SK-N-SH (cell line): ENCODE data around the gene ZNF407. TPM values are rescaled to one million over a fixed set of nuclear protein-coding genes. Genes with fewer than 3 reads are reported as not detected.

Experiments used
- CTCF ChIA-PET: fragments of 300-600, 350-600 bp; formaldehyde crosslinking; extraction: SDS; loops from one replicate; lab custom pipeline; 2021; lab: Yijun Ruan, JAX
- POLR2A ChIA-PET: fragments of 350-600 bp; sonication (Branson Sonifier 250); formaldehyde crosslinking; extraction: SDS; loops from one replicate; lab custom pipeline; 2020; ENCODE audit warnings: antibody characterized with exemption, inconsistent platforms; lab: Yijun Ruan, JAX
- DNase-seq: peaks from one replicate; pipeline ENCODE4 v3.0.0; 2012
- H2AFZ ChIP-seq: fragments of 200-600 bp; sonication (generic); 2 replicates; pipeline ENCODE4 v1.8.1; 2016; ENCODE audit warnings: antibody characterized with exemption, mild to moderate bottlenecking, low read depth
- H3F3A ChIP-seq: fragments of 200-600 bp; sonication (generic); replicated peaks from 2 replicates; pipeline ENCODE3; 2016; ENCODE audit warnings: antibody characterized with exemption, mild to moderate bottlenecking; ENCODE audit not compliant: insufficient read depth
- H3K27ac ChIP-seq, 2 experiments: fragments of 200-500 bp in 1 of 2; fragments of 200-600 bp in 1 of 2; sonication (Bioruptor generic) in 1 of 2; sonication (generic), shearing (Covaris generic) in 1 of 2; 2 replicates each; pipeline versions ENCODE4 v1.5.1 to v1.6.1; 2014 to 2016; ENCODE audit warnings: low read depth in 2 of 2, inconsistent platforms in 1 of 2, low read length in 1 of 2, mild to moderate bottlenecking in 1 of 2, mixed read lengths in 1 of 2
- H3K27me3 ChIP-seq: fragments of 200-600 bp; sonication (generic), shearing (Covaris generic); 2 replicates; pipeline ENCODE4 v1.6.1; 2016; ENCODE audit warnings: mixed run types; ENCODE audit not compliant: insufficient read depth
- H3K36me3 ChIP-seq, 2 experiments: fragments of 200-500 bp in 1 of 2; fragments of 200-600 bp in 1 of 2; sonication (Bioruptor generic) in 1 of 2; sonication (generic) in 1 of 2; replicated peaks in 1 of 2; 2 replicates each; pipeline versions ENCODE3 to v1.5.1; 2014 to 2016; ENCODE audit warnings: low read length in 1 of 2, mild to moderate bottlenecking in 1 of 2; ENCODE audit not compliant: insufficient read depth in 2 of 2, control insufficient read depth in 1 of 2
- H3K4me1 ChIP-seq, 2 experiments: fragments of 200-500 bp in 1 of 2; fragments of 200-600 bp in 1 of 2; sonication (Bioruptor generic) in 1 of 2; sonication (generic), shearing (Covaris generic) in 1 of 2; 2 replicates each; pipeline versions ENCODE4 v1.5.1 to v1.6.1; 2014 to 2016; ENCODE audit warnings: low read depth in 1 of 2, low read length in 1 of 2, mixed run types in 1 of 2; ENCODE audit not compliant: insufficient read depth in 2 of 2, control insufficient read depth in 1 of 2
- H3K4me2 ChIP-seq: fragments of 200-600 bp; sonication (generic), shearing (Covaris generic); 2 replicates; pipeline ENCODE4 v1.6.1; 2017; ENCODE audit warnings: mixed run types
- H3K4me3 ChIP-seq, 2 experiments: fragments of 200-500 bp in 1 of 2; fragments of 200-600 bp in 1 of 2; sonication (Bioruptor generic) in 1 of 2; sonication (generic), shearing (Covaris generic) in 1 of 2; 2 replicates each; pipeline versions ENCODE4 v1.5.1 to v1.8.1; 2014 to 2016; ENCODE audit warnings: low read depth in 2 of 2, inconsistent platforms in 1 of 2, low read length in 1 of 2, mild to moderate bottlenecking in 1 of 2, mixed read lengths in 1 of 2, moderate library complexity in 1 of 2
- H3K79me2 ChIP-seq: fragments of 200-600 bp; sonication (generic); 2 replicates; pipeline ENCODE4 v1.8.1; 2017; ENCODE audit warnings: mild to moderate bottlenecking; ENCODE audit not compliant: insufficient read depth
- H3K9ac ChIP-seq: fragments of 200-600 bp; sonication (generic); 2 replicates; pipeline ENCODE4 v1.6.1; 2017; ENCODE audit warnings: mixed run types
- H3K9me2 ChIP-seq: fragments of 200-600 bp; sonication (generic); 2 replicates; pipeline ENCODE4 v1.6.1; 2017; ENCODE audit warnings: mixed run types
- H3K9me3 ChIP-seq: fragments of 200-600 bp; sonication (generic); 2 replicates; pipeline ENCODE4 v1.6.1; 2017; ENCODE audit warnings: mixed run types, mild to moderate bottlenecking, moderate library complexity
- H4K20me1 ChIP-seq: fragments of 200-600 bp; sonication (generic); 2 replicates; pipeline ENCODE4 v1.6.1; 2017; ENCODE audit warnings: mild to moderate bottlenecking, mixed run types; ENCODE audit not compliant: insufficient read depth
- CTCF ChIP-seq: fragments of 200-600 bp; sonication (generic); IDR thresholded peaks from 2 replicates; pipeline ENCODE4 v1.6.1; 2017; ENCODE audit warnings: antibody characterized with exemption, mild to moderate bottlenecking, moderate library complexity
- EZH2phosphoT487 ChIP-seq: fragments of 200-600 bp; sonication (generic); IDR thresholded peaks from 2 replicates; pipeline ENCODE4 v1.6.1; 2017; ENCODE audit warnings: low read depth, mixed run types, mild to moderate bottlenecking, antibody characterized with exemption, moderate library complexity, borderline replicate concordance
- IRF3 ChIP-seq: fragments of 150-350 bp; IDR thresholded peaks from 2 replicates; pipeline ENCODE4 v1.6.1; 2016; ENCODE audit warnings: mild to moderate bottlenecking, low read depth, low read length
- JUND ChIP-seq: IDR thresholded peaks from 2 replicates; pipeline ENCODE4 v1.4.0; 2012
- MXI1 ChIP-seq: IDR thresholded peaks from 2 replicates; pipeline ENCODE4 v1.6.1; 2012; ENCODE audit warnings: mild to moderate bottlenecking, low read depth, low read length, improper control_type of control experiment
- POLR2AphosphoS5 ChIP-seq: IDR thresholded peaks from 2 replicates; pipeline ENCODE4 v1.6.1; 2012; ENCODE audit warnings: low read depth, low read length
- RFX5 ChIP-seq: IDR thresholded peaks from 2 replicates; pipeline ENCODE4 v1.6.1; 2012; ENCODE audit warnings: mild to moderate bottlenecking, improper control_type of control experiment, low read length
- RXRA ChIP-seq: IDR thresholded peaks from 2 replicates; pipeline ENCODE4 v1.4.0; 2012; ENCODE audit warnings: low read depth, mild to moderate bottlenecking, borderline replicate concordance
- SIN3A ChIP-seq: IDR thresholded peaks from 2 replicates; pipeline ENCODE4 v1.6.1; 2012; ENCODE audit warnings: low read depth, mild to moderate bottlenecking, low read length, moderate library complexity, borderline replicate concordance
- SMC3 ChIP-seq: IDR thresholded peaks from 2 replicates; pipeline ENCODE4 v1.6.1; 2012; ENCODE audit warnings: low read depth, low read length, improper control_type of control experiment
- TAF1 ChIP-seq: IDR thresholded peaks from 2 replicates; pipeline ENCODE4 v1.6.1; 2012; ENCODE audit warnings: low read depth, mild to moderate bottlenecking, low read length, moderate library complexity, borderline replicate concordance
- USF2 ChIP-seq: fragments of 150-350 bp; IDR thresholded peaks from 2 replicates; pipeline ENCODE4 v1.6.1; 2017; ENCODE audit warnings: antibody characterized with exemption, low read length, low read depth, borderline replicate concordance
- WGBS: methylation state at CpG from one replicate; pipeline ENCODE4 v1.1.6; 2017; ENCODE audit warnings: low lambda C conversion rate; 5-methylcytosine and 5-hydroxymethylcytosine counted together
- polyA plus RNA-seq, 3 experiments: library from polyadenylated mRNA; depleted of rRNA; stranded (reverse); fragments of >200 nt; gene quantifications; 2 replicates each; pipeline ENCODE4 v1.2.3, GENCODE V29; 2012
- TF ChIP-seq, protein P1 (sequence below): IDR thresholded peaks from 2 replicates; pipeline ENCODE4 v1.4.0; 2012; ENCODE audit warnings: low read depth, borderline replicate concordance

The ZNF407 gene
- polyA plus RNA-seq, 1 of the 3 experiments (the other 2 are of a cell fraction), result 2.6 TPM

- TF ChIP-seq CTCF (no peak), IRF3 (no peak), RXRA (no peak), EZH2phosphoT487 (no peak), JUND (no peak), TAF1 (no peak), POLR2AphosphoS5 (no peak), MXI1 (no peak), SMC3 (no peak), SIN3A (no peak), USF2 (no peak), RFX5 (no peak)
- TF ChIP-seq, protein P1, sequence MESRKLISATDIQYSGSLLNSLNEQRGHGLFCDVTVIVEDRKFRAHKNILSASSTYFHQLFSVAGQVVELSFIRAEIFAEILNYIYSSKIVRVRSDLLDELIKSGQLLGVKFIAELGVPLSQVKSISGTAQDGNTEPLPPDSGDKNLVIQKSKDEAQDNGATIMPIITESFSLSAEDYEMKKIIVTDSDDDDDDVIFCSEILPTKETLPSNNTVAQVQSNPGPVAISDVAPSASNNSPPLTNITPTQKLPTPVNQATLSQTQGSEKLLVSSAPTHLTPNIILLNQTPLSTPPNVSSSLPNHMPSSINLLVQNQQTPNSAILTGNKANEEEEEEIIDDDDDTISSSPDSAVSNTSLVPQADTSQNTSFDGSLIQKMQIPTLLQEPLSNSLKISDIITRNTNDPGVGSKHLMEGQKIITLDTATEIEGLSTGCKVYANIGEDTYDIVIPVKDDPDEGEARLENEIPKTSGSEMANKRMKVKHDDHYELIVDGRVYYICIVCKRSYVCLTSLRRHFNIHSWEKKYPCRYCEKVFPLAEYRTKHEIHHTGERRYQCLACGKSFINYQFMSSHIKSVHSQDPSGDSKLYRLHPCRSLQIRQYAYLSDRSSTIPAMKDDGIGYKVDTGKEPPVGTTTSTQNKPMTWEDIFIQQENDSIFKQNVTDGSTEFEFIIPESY, result no peak
- H3K9ac ChIP-seq, result no peak overlapping the region
- ChIA-PET CTCF (no interaction called here), POLR2A (no interaction called here)
- H3K9me2 ChIP-seq, result no peaks in the 10 kb centered on the region
- H2AFZ ChIP-seq, result no peak overlapping the region
- H4K20me1 ChIP-seq, result no peaks in the 10 kb centered on the region
- no peaks in the 10 kb centered on the region for H3K79me2 ChIP-seq
- 0 out of 2 replicates have a peak, but pooled peaks cover 6% of the 10 kb centered on the region for H3K9me3 ChIP-seq
- H3K36me3 ChIP-seq, result no peaks in the 10 kb centered on the region
- WGBS, result 89% methylated on average over 9 of the region's 9 CpGs
- H3K27me3 ChIP-seq, result no peaks in the 10 kb centered on the region
- no peak overlapping the region for H3K4me3 ChIP-seq
- DNase-seq, result no peak
- no peak overlapping the region for H3K4me2 ChIP-seq
- H3K4me1 ChIP-seq, result peaks cover 0 to 10% of the 10 kb centered on the region in 2 experiments; a peak in 2 of 4 replicates
- no peak overlapping the region for H3K27ac ChIP-seq
- H3F3A ChIP-seq, result peaks cover 4% of the 10 kb centered on the region
These were observed 476.0 kb downstream of the ZNF407 start for GRCh38 chr18:75073654-75074053.
